GM23338 (cell line): ENCODE data around the gene ZNF23. TPM values are rescaled to one million over a fixed set of nuclear protein-coding genes. Genes with fewer than 3 reads are reported as not detected.
A peak's percentile ranks its signal among the peaks of the same experiment; 100 is the strongest.

Experiments used
- ATAC-seq: fragments of 200-7000 bp; cut with Tn5 transposase; 3 replicates; pipeline ENCODE4 v1.9.1; 2020
- DNase-seq: peaks from one replicate; pipeline ENCODE4 v3.0.0-alpha.2; 2015; ENCODE audit warnings: low spot score
- H2AFZ ChIP-seq: fragments of 200-600 bp; sonication (generic); 2 replicates; pipeline ENCODE4 v1.8.0; 2016; ENCODE audit warnings: antibody characterized with exemption, mild to moderate bottlenecking, moderate library complexity
- H3F3A ChIP-seq: fragments of 200-600 bp; sonication (generic); replicated peaks from 2 replicates; pipeline ENCODE4 v1.8.0; 2017; ENCODE audit warnings: antibody characterized with exemption, mixed run types, low read depth
- H3K27ac ChIP-seq: fragments of 200-600 bp; sonication (generic); 2 replicates; pipeline ENCODE4 v1.6.1; 2016; ENCODE audit warnings: low read depth
- H3K27me3 ChIP-seq: fragments of 200-600 bp; sonication (generic); 2 replicates; pipeline ENCODE4 v1.8.0; 2016; ENCODE audit warnings: mild to moderate bottlenecking, mixed run types, moderate library complexity; ENCODE audit not compliant: insufficient read depth
- H3K36me3 ChIP-seq: fragments of 200-600 bp; sonication (generic); 2 replicates; pipeline ENCODE4 v1.8.0; 2016; ENCODE audit warnings: mild to moderate bottlenecking; ENCODE audit not compliant: insufficient read depth
- H3K4me1 ChIP-seq: fragments of 200-600 bp; sonication (generic); 2 replicates; pipeline ENCODE4 v1.8.0; 2016; ENCODE audit warnings: mild to moderate bottlenecking, moderate library complexity; ENCODE audit not compliant: insufficient read depth
- H3K4me2 ChIP-seq: fragments of 200-600 bp; sonication (generic); 2 replicates; pipeline ENCODE4 v1.7.1; 2017; ENCODE audit warnings: mixed run types
- H3K4me3 ChIP-seq: fragments of 200-600 bp; sonication (generic); 2 replicates; pipeline ENCODE4 v1.6.1; 2016; ENCODE audit warnings: mixed run types
- H3K79me2 ChIP-seq: fragments of 200-600 bp; sonication (generic); replicated peaks from 2 replicates; pipeline ENCODE4 v1.8.0; 2017; ENCODE audit warnings: mild to moderate bottlenecking; ENCODE audit not compliant: insufficient read depth
- H3K9me2 ChIP-seq: fragments of 200-600 bp; sonication (generic); 2 replicates; pipeline ENCODE4 v1.8.0; 2017; ENCODE audit not compliant: insufficient read depth
- H4K20me1 ChIP-seq: fragments of 200-600 bp; sonication (generic); replicated peaks from 2 replicates; pipeline ENCODE4 v1.8.0; 2017; ENCODE audit warnings: mild to moderate bottlenecking; ENCODE audit not compliant: insufficient read depth
- H3K27ac Mint-ChIP-seq: 2 replicates; pipeline ENCODE4 v1.8.0; 2020; ENCODE audit warnings: inconsistent platforms, mild to moderate bottlenecking, moderate library complexity, mixed read lengths
- H3K27me3 Mint-ChIP-seq: 3 replicates; pipeline ENCODE4 v1.8.0; 2022; ENCODE audit warnings: low read depth, mild to moderate bottlenecking, moderate library complexity, mixed read lengths, inconsistent platforms; ENCODE audit not compliant: insufficient read depth, poor library complexity
- H3K36me3 Mint-ChIP-seq: 3 replicates; pipeline ENCODE4 v1.8.0; 2021; ENCODE audit warnings: low read depth, mild to moderate bottlenecking, inconsistent platforms, moderate library complexity, mixed read lengths
- H3K4me1 Mint-ChIP-seq: 3 replicates; pipeline ENCODE4 v1.8.0; 2020; ENCODE audit warnings: mild to moderate bottlenecking, inconsistent platforms, mixed read lengths
- H3K4me3 Mint-ChIP-seq: 3 replicates; pipeline ENCODE4 v1.8.0; 2021; ENCODE audit warnings: moderate library complexity, mild to moderate bottlenecking, inconsistent platforms, mixed read lengths
- H3K9me3 Mint-ChIP-seq: 3 replicates; pipeline ENCODE4 v1.8.0; 2020; ENCODE audit warnings: moderate library complexity, mild to moderate bottlenecking, inconsistent platforms, mixed read lengths
- CREB1 ChIP-seq: fragments of 250-450 bp; sonication (Bioruptor Pico); IDR thresholded peaks from 2 replicates; pipeline ENCODE4 v1.5.0; 2020; ENCODE audit warnings: low read depth, mild to moderate bottlenecking, moderate library complexity
- CTCF ChIP-seq, 2 experiments: fragments of 200-600 bp in 1 of 2; sonication (generic) in 1 of 2; conservative IDR thresholded peaks; 2 replicates each; pipeline versions ENCODE4 v1.5.1 to v1.6.1; 2016 to 2017; ENCODE audit warnings: antibody characterized with exemption in 2 of 2, low read depth in 2 of 2, mild to moderate bottlenecking in 2 of 2, moderate library complexity in 1 of 2
- ETS1 ChIP-seq: IDR thresholded peaks from 2 replicates; pipeline ENCODE4 v1.6.1; 2016; ENCODE audit warnings: antibody characterized with exemption
- EZH2 ChIP-seq: fragments of 200-600 bp; sonication (generic); IDR thresholded peaks from one replicate; pipeline ENCODE4 v1.8.0; 2017; ENCODE audit warnings: antibody characterized with exemption, mild to moderate bottlenecking, low read depth; ENCODE audit not compliant: unreplicated experiment
- EZH2phosphoT487 ChIP-seq: fragments of 200-600 bp; sonication (generic); IDR thresholded peaks from one replicate; pipeline ENCODE4 v1.8.1; 2018; ENCODE audit warnings: antibody characterized with exemption; ENCODE audit not compliant: unreplicated experiment
- JUNB ChIP-seq: IDR thresholded peaks from one replicate; pipeline ENCODE4 v1.6.1; 2016; ENCODE audit warnings: antibody characterized with exemption; ENCODE audit not compliant: unreplicated experiment
- NANOG ChIP-seq: IDR thresholded peaks from 2 replicates; pipeline ENCODE4 v1.6.1; 2016; ENCODE audit warnings: antibody characterized with exemption, borderline replicate concordance
- POLR2AphosphoS5 ChIP-seq: IDR thresholded peaks from 2 replicates; pipeline ENCODE4 v1.6.1; 2016; ENCODE audit warnings: antibody characterized with exemption, low read depth
- REST ChIP-seq: IDR thresholded peaks from one replicate; pipeline ENCODE4 v1.6.1; 2018; ENCODE audit warnings: antibody characterized with exemption; ENCODE audit not compliant: unreplicated experiment
- STAT1 ChIP-seq: IDR thresholded peaks from one replicate; pipeline ENCODE4 v1.6.1; 2016; ENCODE audit warnings: antibody characterized with exemption; ENCODE audit not compliant: unreplicated experiment
- ZNF114 ChIP-seq: fragments of 250-450 bp; sonication (Bioruptor Pico); IDR thresholded peaks from 2 replicates; pipeline ENCODE4 v1.5.0; 2020; ENCODE audit warnings: mild to moderate bottlenecking, moderate library complexity
- ZNF331 ChIP-seq: fragments of 250-450 bp; sonication (Bioruptor Pico); IDR thresholded peaks from 2 replicates; pipeline ENCODE4 v1.5.0; 2020; ENCODE audit warnings: low read depth, mild to moderate bottlenecking, moderate library complexity
- ZNF462 ChIP-seq: fragments of 250-450 bp; sonication (Bioruptor Pico); IDR thresholded peaks from 2 replicates; pipeline ENCODE4 v1.5.0; 2020; ENCODE audit warnings: mild to moderate bottlenecking, moderate library complexity
- polyA plus RNA-seq: library from polyadenylated mRNA; unstranded; fragments of >200 nt; fragmentation: Nextera tagmentation; extraction: Ambion mirVana; gene quantifications from 2 replicates; pipeline ENCODE4 v1.2.1, GENCODE V29; 2016
- total RNA-seq: library from RNA; depleted of rRNA; stranded (reverse); fragments of >200 nt; shearing (Covaris generic); gene quantifications from 2 replicates; pipeline ENCODE4 v1.2.3, GENCODE V29; 2014

ZNF23 gene
- total and polyA plus RNA-seq, 2 experiments from 2014 or later: 8.4 to 8.8 TPM

GRCh38 chr16:71412270-71413160 lies 49.5 kb downstream of the ZNF23 start:
- no peaks in the 10 kb centered on the region for H3K9me2 ChIP-seq
- Mint-ChIP-seq H3K27ac (no peak overlapping the region), H3K9me3 (no peaks in the 10 kb centered on the region), H3K4me3 (peak overlapping the region; percentile 69), H3K36me3 (no peaks in the 10 kb centered on the region), H3K4me1 (peaks cover 9% of the 10 kb centered on the region), H3K27me3 (peaks cover 15% of the 10 kb centered on the region)
- H3K4me2 ChIP-seq: peak overlapping the region; percentile 92
- peak overlapping the region; percentile 99 for H2AFZ ChIP-seq
- H3K27ac ChIP-seq: no peak overlapping the region
- peak overlapping the region; percentile 75 for H3K4me3 ChIP-seq
- H3K36me3 ChIP-seq: no peaks in the 10 kb centered on the region
- peak; percentile 94 for ATAC-seq
- no peaks in the 10 kb centered on the region for H3K79me2 ChIP-seq
- no peaks in the 10 kb centered on the region for H4K20me1 ChIP-seq
- H3K4me1 ChIP-seq: 0 out of 2 replicates have a peak, but pooled peaks cover 4% of the 10 kb centered on the region
- no peaks in the 10 kb centered on the region for H3K27me3 ChIP-seq
- H3F3A ChIP-seq: no peaks in the 10 kb centered on the region
- peak; percentile 93 for DNase-seq
- TF ChIP-seq ZNF462 (CRISPR knock-in tag): no peak
- TF ChIP-seq ETS1: no peak
- TF ChIP-seq NANOG: no peak
- TF ChIP-seq POLR2AphosphoS5: no peak
- TF ChIP-seq REST: peak; percentile 48
- TF ChIP-seq EZH2: no peak
- TF ChIP-seq ZNF331: no peak
- TF ChIP-seq CREB1 (CRISPR knock-in tag): 0 out of 2 replicates have a peak, but pooled peaks have one; percentile 28
- TF ChIP-seq ZNF114 (CRISPR knock-in tag): no peak
- TF ChIP-seq JUNB: no peak
- TF ChIP-seq CTCF (conservative IDR thresholded peaks at IDR 0.05; ENCODE audit: low read depth in 2 of 2): peak; percentile 84 to 86
- TF ChIP-seq EZH2phosphoT487: no peak
- TF ChIP-seq STAT1: no peak
